GM12878 (cell line): ENCODE data around the gene INO80B. TPM values are rescaled to one million over a fixed set of nuclear protein-coding genes. Genes with fewer than 3 reads are reported as not detected.
A peak's percentile ranks its signal among the peaks of the same experiment; 100 is the strongest.
"Not testable (repeated sequence)": the region's sequence is repeated elsewhere in the genome, so short reads cannot be mapped to it uniquely, and the experiment has no call there.

Source experiments
- ATAC-seq: fragments of 200-7000 bp; cut with Tn5 transposase; 3 replicates; pipeline ENCODE4 v1.9.1; 2020; ENCODE audit warnings: mild to moderate bottlenecking, moderate library complexity
- BruUV-seq: library from RNA; stranded (reverse); fragments of 400-500 nt; replicated peaks from 2 replicates; lab custom pipeline; 2021; lab: Mats Ljungman, UMichigan
- CTCF ChIA-PET: fragments of 300-600 bp; sonication (Branson Sonifier 250); formaldehyde crosslinking; extraction: SDS; loops from one replicate; lab custom pipeline; 2021; ENCODE audit warnings: inconsistent platforms; lab: Yijun Ruan, JAX
- POLR2A ChIA-PET: fragments of 350-600 bp; formaldehyde crosslinking; extraction: SDS; loops from one replicate; lab custom pipeline; 2021; ENCODE audit warnings: inconsistent platforms; lab: Charles Lee
- RAD21 ChIA-PET: fragments of 300-600 bp; sonication (Branson Sonifier 250); formaldehyde crosslinking; loops from one replicate; lab custom pipeline; 2023; ENCODE audit warnings: antibody characterized with exemption; ENCODE audit not compliant: unreplicated experiment; lab: Charles Lee
- SMC1A ChIA-PET: fragments of 300-600 bp; sonication (Branson Sonifier 250); formaldehyde crosslinking; loops from one replicate; lab custom pipeline; 2023; ENCODE audit not compliant: unreplicated experiment, uncharacterized antibody; lab: Charles Lee
- DNase-seq: peaks from one replicate; pipeline ENCODE4 v3.0.0-alpha.2; 2011; ENCODE audit warnings: low read depth, low spot score
- FAIRE-seq: peaks from 3 replicates; lab custom pipeline; 2011; peaks lifted over from hg19 to GRCh38; lab: Jason Lieb, UNC
- H2AFZ ChIP-seq: 2 replicates; pipeline ENCODE4 v1.6.0; 2011; ENCODE audit warnings: low read depth, low read length, control low read depth; ENCODE audit not compliant: control insufficient read depth
- H3K27ac ChIP-seq: 2 replicates; pipeline ENCODE4 v1.5.1; 2011; ENCODE audit warnings: control low read depth; ENCODE audit not compliant: control insufficient read depth, insufficient read depth
- H3K27me3 ChIP-seq, 2 experiments: replicated peaks in 1 of 2; 2 replicates each; pipeline versions ENCODE4 v1.6.0 to v1.6.1; 2011; ENCODE audit warnings: low read length in 1 of 2; ENCODE audit not compliant: control insufficient read depth in 2 of 2, insufficient read depth in 2 of 2
- H3K36me3 ChIP-seq, 2 experiments: 2 replicates each; pipeline ENCODE4 v1.5.1; 2011; ENCODE audit warnings: low read length in 1 of 2; ENCODE audit not compliant: control insufficient read depth in 2 of 2, insufficient read depth in 2 of 2
- H3K4me1 ChIP-seq: 2 replicates; pipeline ENCODE4 v1.6.1; 2011; ENCODE audit warnings: mild to moderate bottlenecking, low read length, moderate library complexity, mixed read lengths; ENCODE audit not compliant: control insufficient read depth, insufficient read depth
- H3K4me2 ChIP-seq: 2 replicates; pipeline ENCODE4 v1.6.0; 2011; ENCODE audit warnings: control low read depth; ENCODE audit not compliant: control insufficient read depth, insufficient read depth
- H3K4me3 ChIP-seq: fragments of 200-600 bp; sonication (generic); 2 replicates; pipeline ENCODE4 v1.5.1; 2016
- H3K79me2 ChIP-seq: 2 replicates; pipeline ENCODE4 v1.6.0; 2011; ENCODE audit warnings: low read length; ENCODE audit not compliant: control insufficient read depth, insufficient read depth
- H3K9ac ChIP-seq: 2 replicates; pipeline ENCODE4 v1.8.0; 2011; ENCODE audit warnings: low read length, control low read depth, mixed read lengths; ENCODE audit not compliant: control insufficient read depth, insufficient read depth
- H3K9me3 ChIP-seq: replicated peaks from 3 replicates; pipeline ENCODE4 v1.5.1; 2011; ENCODE audit warnings: mild to moderate bottlenecking, low read length; ENCODE audit not compliant: control insufficient read depth, insufficient read depth
- H4K20me1 ChIP-seq: 2 replicates; pipeline ENCODE4 v1.6.0; 2011; ENCODE audit not compliant: control insufficient read depth, insufficient read depth
- ATF3 ChIP-seq: IDR thresholded peaks from 2 replicates; pipeline ENCODE4 v1.6.1; 2011; ENCODE audit warnings: low read depth, mild to moderate bottlenecking, low read length, moderate library complexity, borderline replicate concordance; ENCODE audit errors: extremely low read depth
- BHLHE40 ChIP-seq, 2 experiments: fragments of 450-650 bp in 1 of 2; IDR thresholded peaks; 2 replicates each; pipeline ENCODE4 v1.6.1; 2011 to 2017; ENCODE audit warnings: low read depth in 2 of 2, borderline replicate concordance in 1 of 2, improper control_type of control experiment in 1 of 2, low read length in 1 of 2, mild to moderate bottlenecking in 1 of 2
- HCFC1 ChIP-seq: fragments of 150-350 bp; IDR thresholded peaks from 2 replicates; pipeline ENCODE4 v1.6.1; 2014; ENCODE audit warnings: low read length
- MEF2A ChIP-seq: IDR thresholded peaks from 2 replicates; pipeline ENCODE4 v1.6.1; 2011; ENCODE audit warnings: low read depth, mild to moderate bottlenecking, low read length, moderate library complexity; ENCODE audit not compliant: insufficient read depth
- MLLT1 ChIP-seq: fragments of 450-650 bp; IDR thresholded peaks from 2 replicates; pipeline ENCODE4 v1.6.1; 2016; ENCODE audit warnings: mild to moderate bottlenecking
- RELB ChIP-seq: fragments of 450-650 bp; IDR thresholded peaks from 2 replicates; pipeline ENCODE4 v1.6.1; 2017; ENCODE audit warnings: low read depth, mild to moderate bottlenecking, moderate library complexity
- SMC3 ChIP-seq: IDR thresholded peaks from 2 replicates; pipeline ENCODE4 v1.6.1; 2011; ENCODE audit warnings: low read length, improper control_type of control experiment, borderline replicate concordance
- WGBS: methylation state at CpG from one replicate; pipeline ENCODE4 v1.1.6; 2016; ENCODE audit warnings: low lambda C conversion rate; ENCODE audit not compliant: insufficient replicate concordance, insufficient coverage; ENCODE audit errors: missing lambda C conversion rate; 5-methylcytosine and 5-hydroxymethylcytosine counted together
- in situ Hi-C: fragments of 300-500 bp; cut with MboI; formaldehyde crosslinking; loops from 9 replicates; pipeline ENCODE4 v1.14.3; 2018; ENCODE audit warnings: mixed read lengths
- intact Hi-C: fragments of 100-400 bp; cut with micrococcal nuclease; formaldehyde crosslinking; loops from one replicate; pipeline ENCODE4 v1.14.2; 2022; ENCODE audit not compliant: unreplicated experiment
- polyA plus RNA-seq, 11 experiments: library from polyadenylated mRNA; depleted of rRNA in 4 of 11; unstranded in 6 of 11; stranded (reverse) in 5 of 11; fragments of >200 nt; fragmentation: Nextera tagmentation in 4 of 11; fragmentation: Illumina TruSeq in 1 of 11; extraction: Ambion mirVana in 4 of 11; extraction: Trizol in 1 of 11; gene quantifications; 1 replicate in 1 of 11; 2 replicates in 10 of 11; pipeline versions ENCODE4 v1.2.1 to v1.2.3, GENCODE V29; 2011 to 2016; ENCODE audit warnings: inconsistent platforms in 2 of 11, missing spikeins in 2 of 11, low read depth in 1 of 11
- total RNA-seq, 4 experiments: library from RNA; depleted of rRNA in 3 of 4; stranded (reverse); fragments of >200 nt in 3 of 4; fragmentation: Illumina TruSeq in 1 of 4; extraction: Trizol in 1 of 4; gene quantifications; 2 replicates each; pipeline versions ENCODE4 v1.2.1 to v1.2.3, GENCODE V29; 2013 to 2021

INO80B gene
- total and polyA plus RNA-seq, 10 of the 15 experiments (the other 5 are each of a cell fraction or from before 2014, with no cell fraction given): 1.3 to 26.7 (median 11.1) TPM

- no peak for TF ChIP-seq ATF3
- TF ChIP-seq SMC3: peak; percentile 89
- 0 out of 2 replicates have a peak, but pooled peaks have one; percentile 41 for TF ChIP-seq MEF2A
- peak; percentile 100 for TF ChIP-seq RELB
- TF ChIP-seq HCFC1: peak; percentile 86
- TF ChIP-seq BHLHE40 (IDR thresholded peaks at IDR 0.05; ENCODE audit: borderline replicate concordance in 1 of 2, low read depth in 2 of 2, low read length in 1 of 2): no peak; a peak in 1 of 4 replicates
Observed at GRCh38 chr2:74482801-74483674, 28.2 kb downstream of the INO80B start, which contains the start of the genes CCDC142 and TTC31 (continued).

- intact Hi-C loops (loop anchor here (1.0 to 2.0 kb wide), 5 partner anchors 19 to 104 kb away; no protein-coding TSS in a partner anchor), in situ Hi-C loops (loop anchor here (10.0 kb wide), 1 partner anchor 101 kb away; no protein-coding TSS in a partner anchor)
- RAD21 ChIA-PET: interaction anchor here (0.8 to 5.9 kb wide), 9 partner anchors 11 to 104 kb away, joined by 3 to 121 read pairs (median 9); partner anchors contain the start of genes AUP1, HTRA2, INO80B and MRPL53
- CTCF ChIA-PET: interaction anchor here (0.7 to 19.4 kb wide), 19 partner anchors 8 to 242 kb away, joined by 3 to 280 read pairs (median 4); partner anchors contain the start of genes AUP1, C2orf81, HTRA2 and INO80B
- not testable (repeated sequence) for FAIRE-seq, H4K20me1 ChIP-seq, BruUV-seq, H3K36me3 ChIP-seq, ATAC-seq, H3K9me3 ChIP-seq, DNase-seq, H3K27me3 ChIP-seq
- peak overlapping the region; percentile 91 for H3K9ac ChIP-seq
- SMC1A ChIA-PET: interaction anchor here (0.6 to 5.7 kb wide), 12 partner anchors 10 to 791 kb away, joined by 3 to 128 read pairs (median 5); partner anchors contain the start of genes INO80B, MRPL53 and WBP1
- 0 out of 2 replicates have a peak, but pooled peaks have one; percentile 37 for TF ChIP-seq MLLT1
- 87% methylated on average over 19 of the region's 19 CpGs for WGBS
- peak overlapping the region; percentile 97 for H3K4me3 ChIP-seq
- peak overlapping the region; percentile 96 for H3K27ac ChIP-seq
- H3K4me2 ChIP-seq: peak overlapping the region; percentile 53
- H3K4me1 ChIP-seq: peaks cover 13% of the 10 kb centered on the region
- peak overlapping the region; percentile 100 for H2AFZ ChIP-seq
- peaks cover 27% of the 10 kb centered on the region for H3K79me2 ChIP-seq
- POLR2A ChIA-PET: interaction anchor here (0.8 to 3.6 kb wide), 9 partner anchors 11 to 105 kb away, joined by 3 to 44 read pairs (median 10); partner anchors contain the start of genes AUP1, HTRA2, INO80B and MRPL53
Observed at GRCh38 chr2:74483675-74484164, 28.8 kb downstream of the INO80B start.
